HL-60 (cell line): ENCODE results near the gene CTCF.

Source experiments
- DNase-seq, 2 experiments: peaks; one replicate each; pipeline ENCODE4 v3.0.0-alpha.2; 2010 to 2020; ENCODE audit warnings: low read depth in 1 of 2, low spot score in 1 of 2
- H3K27ac ChIP-seq: fragments of 250-450 bp; sonication (Bioruptor Pico); replicated peaks from 2 replicates; pipeline ENCODE4 v1.5.1; 2020; ENCODE audit warnings: mild to moderate bottlenecking, moderate library complexity
- H3K27me3 ChIP-seq: fragments of 250-450 bp; sonication (Bioruptor Pico); 2 replicates; pipeline ENCODE4 v1.5.1; 2021; ENCODE audit warnings: mild to moderate bottlenecking, moderate library complexity; ENCODE audit not compliant: insufficient read depth, poor library complexity, severe bottlenecking
- H3K4me3 ChIP-seq: replicated peaks from 2 replicates; pipeline ENCODE4 v1.5.1; 2011; ENCODE audit warnings: mild to moderate bottlenecking, control low read depth, low read length; ENCODE audit not compliant: insufficient read depth
- GABPA ChIP-seq: IDR thresholded peaks from 2 replicates; pipeline ENCODE4 v1.6.1; 2012; ENCODE audit warnings: low read depth
- POLR2AphosphoS5 ChIP-seq: IDR thresholded peaks from 2 replicates; pipeline ENCODE4 v1.6.1; 2012; ENCODE audit warnings: low read depth
- SPI1 ChIP-seq: IDR thresholded peaks from 2 replicates; pipeline ENCODE4 v1.6.1; 2012; ENCODE audit warnings: low read depth, mild to moderate bottlenecking, borderline replicate concordance
- TF ChIP-seq, protein P1 (sequence below): IDR thresholded peaks from one replicate; pipeline ENCODE4 v1.5.1; 2011; ENCODE audit warnings: low read length, control low read depth, inconsistent platforms; ENCODE audit not compliant: insufficient read depth
- TF ChIP-seq, protein P2 (sequence below): IDR thresholded peaks from 2 replicates; pipeline ENCODE4 v1.6.1; 2012; ENCODE audit warnings: low read depth; ENCODE audit not compliant: insufficient replicate concordance

The CTCF gene

DNA sequence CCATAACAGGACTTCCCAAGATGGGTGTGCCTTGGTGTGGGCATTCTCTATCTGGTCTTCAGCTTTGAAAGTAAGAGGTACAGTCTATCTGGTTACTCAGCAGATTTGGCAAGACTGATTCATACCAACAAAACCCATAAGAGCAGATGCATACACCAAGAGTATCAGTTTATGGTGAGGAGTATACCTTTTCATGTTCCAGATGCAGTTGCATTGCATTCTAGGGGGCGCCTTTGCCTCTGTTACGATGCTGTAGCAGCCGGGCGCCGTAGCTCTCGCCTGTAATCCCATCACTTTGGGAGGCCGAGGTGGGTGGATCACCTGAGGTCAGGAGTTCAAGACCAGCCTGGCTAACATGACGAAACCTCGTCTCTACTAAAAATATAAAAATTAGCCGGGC, 51.5 kb downstream of the CTCF start:
- H3K27ac ChIP-seq, result no peak overlapping the region
- no peak for DNase-seq
- H3K4me3 ChIP-seq, result no peak overlapping the region
- H3K27me3 ChIP-seq, result no peaks in the 10 kb centered on the region
- TF ChIP-seq POLR2AphosphoS5 (no peak), GABPA (no peak), SPI1 (no peak)
- TF ChIP-seq, protein P1, sequence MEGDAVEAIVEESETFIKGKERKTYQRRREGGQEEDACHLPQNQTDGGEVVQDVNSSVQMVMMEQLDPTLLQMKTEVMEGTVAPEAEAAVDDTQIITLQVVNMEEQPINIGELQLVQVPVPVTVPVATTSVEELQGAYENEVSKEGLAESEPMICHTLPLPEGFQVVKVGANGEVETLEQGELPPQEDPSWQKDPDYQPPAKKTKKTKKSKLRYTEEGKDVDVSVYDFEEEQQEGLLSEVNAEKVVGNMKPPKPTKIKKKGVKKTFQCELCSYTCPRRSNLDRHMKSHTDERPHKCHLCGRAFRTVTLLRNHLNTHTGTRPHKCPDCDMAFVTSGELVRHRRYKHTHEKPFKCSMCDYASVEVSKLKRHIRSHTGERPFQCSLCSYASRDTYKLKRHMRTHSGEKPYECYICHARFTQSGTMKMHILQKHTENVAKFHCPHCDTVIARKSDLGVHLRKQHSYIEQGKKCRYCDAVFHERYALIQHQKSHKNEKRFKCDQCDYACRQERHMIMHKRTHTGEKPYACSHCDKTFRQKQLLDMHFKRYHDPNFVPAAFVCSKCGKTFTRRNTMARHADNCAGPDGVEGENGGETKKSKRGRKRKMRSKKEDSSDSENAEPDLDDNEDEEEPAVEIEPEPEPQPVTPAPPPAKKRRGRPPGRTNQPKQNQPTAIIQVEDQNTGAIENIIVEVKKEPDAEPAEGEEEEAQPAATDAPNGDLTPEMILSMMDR, result no peak
- TF ChIP-seq, protein P2, sequence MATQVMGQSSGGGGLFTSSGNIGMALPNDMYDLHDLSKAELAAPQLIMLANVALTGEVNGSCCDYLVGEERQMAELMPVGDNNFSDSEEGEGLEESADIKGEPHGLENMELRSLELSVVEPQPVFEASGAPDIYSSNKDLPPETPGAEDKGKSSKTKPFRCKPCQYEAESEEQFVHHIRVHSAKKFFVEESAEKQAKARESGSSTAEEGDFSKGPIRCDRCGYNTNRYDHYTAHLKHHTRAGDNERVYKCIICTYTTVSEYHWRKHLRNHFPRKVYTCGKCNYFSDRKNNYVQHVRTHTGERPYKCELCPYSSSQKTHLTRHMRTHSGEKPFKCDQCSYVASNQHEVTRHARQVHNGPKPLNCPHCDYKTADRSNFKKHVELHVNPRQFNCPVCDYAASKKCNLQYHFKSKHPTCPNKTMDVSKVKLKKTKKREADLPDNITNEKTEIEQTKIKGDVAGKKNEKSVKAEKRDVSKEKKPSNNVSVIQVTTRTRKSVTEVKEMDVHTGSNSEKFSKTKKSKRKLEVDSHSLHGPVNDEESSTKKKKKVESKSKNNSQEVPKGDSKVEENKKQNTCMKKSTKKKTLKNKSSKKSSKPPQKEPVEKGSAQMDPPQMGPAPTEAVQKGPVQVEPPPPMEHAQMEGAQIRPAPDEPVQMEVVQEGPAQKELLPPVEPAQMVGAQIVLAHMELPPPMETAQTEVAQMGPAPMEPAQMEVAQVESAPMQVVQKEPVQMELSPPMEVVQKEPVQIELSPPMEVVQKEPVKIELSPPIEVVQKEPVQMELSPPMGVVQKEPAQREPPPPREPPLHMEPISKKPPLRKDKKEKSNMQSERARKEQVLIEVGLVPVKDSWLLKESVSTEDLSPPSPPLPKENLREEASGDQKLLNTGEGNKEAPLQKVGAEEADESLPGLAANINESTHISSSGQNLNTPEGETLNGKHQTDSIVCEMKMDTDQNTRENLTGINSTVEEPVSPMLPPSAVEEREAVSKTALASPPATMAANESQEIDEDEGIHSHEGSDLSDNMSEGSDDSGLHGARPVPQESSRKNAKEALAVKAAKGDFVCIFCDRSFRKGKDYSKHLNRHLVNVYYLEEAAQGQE, result no peak

DNA sequence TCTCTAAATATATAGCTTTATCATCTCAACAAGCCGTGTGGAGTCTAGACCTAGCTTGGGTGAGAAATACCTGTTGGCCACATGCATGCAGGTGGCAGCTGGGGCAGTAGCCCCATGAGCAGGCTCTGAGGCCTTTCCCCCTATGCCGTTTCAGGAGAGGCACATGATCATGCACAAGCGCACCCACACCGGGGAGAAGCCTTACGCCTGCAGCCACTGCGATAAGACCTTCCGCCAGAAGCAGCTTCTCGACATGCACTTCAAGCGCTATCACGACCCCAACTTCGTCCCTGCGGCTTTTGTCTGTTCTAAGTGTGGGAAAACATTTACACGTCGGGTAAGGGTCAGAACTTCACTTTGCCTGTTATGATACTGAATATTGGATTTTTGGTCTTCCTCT, 65.9 kb downstream of the CTCF start:
- no peak overlapping the region for H3K27ac ChIP-seq
- H3K27me3 ChIP-seq, result no peaks in the 10 kb centered on the region
- TF ChIP-seq, protein P1, result no peak
- TF ChIP-seq POLR2AphosphoS5, result no peak
- no peak for TF ChIP-seq GABPA
- TF ChIP-seq, protein P2, result no peak
- no peak for TF ChIP-seq SPI1
- no peak overlapping the region for H3K4me3 ChIP-seq
- no peak for DNase-seq

DNA sequence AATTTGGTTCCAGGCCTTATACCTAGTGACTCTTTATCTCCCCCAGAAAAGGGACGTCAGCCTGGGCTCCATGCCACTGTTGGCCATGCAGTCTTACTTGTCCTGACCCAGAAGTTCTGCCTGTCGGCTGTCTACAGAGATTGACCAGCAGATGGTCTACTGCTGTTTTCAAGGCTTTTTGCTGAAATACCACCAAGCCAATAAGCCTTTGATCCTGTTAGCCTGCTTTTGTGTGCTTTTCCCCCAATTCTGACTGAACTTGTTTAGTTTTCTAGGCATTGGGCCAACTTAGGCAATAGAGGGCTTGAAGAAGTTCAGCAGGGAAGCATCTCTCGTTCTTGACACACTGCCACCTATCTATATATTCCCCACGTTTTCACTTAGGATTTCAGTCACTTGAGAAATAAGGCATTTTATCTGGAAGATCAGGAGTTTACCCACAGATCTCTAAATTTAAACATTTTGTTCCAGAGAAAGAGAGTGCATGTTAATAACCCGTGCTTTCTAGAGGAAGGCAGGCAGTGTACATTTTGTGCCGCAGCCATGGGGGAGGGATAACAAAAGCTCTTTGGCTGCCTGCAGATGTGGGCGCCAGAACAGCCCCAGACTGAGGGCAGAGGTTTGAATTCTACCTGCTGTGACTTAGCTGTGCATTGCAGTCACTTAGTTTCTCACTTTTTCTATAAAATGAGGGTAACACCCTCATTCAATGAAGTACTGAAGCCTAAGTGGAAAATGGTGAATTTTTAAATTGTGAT, 70.3 kb downstream of the CTCF start:
- H3K27me3 ChIP-seq, result no peaks in the 10 kb centered on the region
- TF ChIP-seq, protein P1, result no peak
- TF ChIP-seq GABPA (no peak), SPI1 (no peak), POLR2AphosphoS5 (no peak)
- TF ChIP-seq, protein P2, result no peak
- DNase-seq, result no peak
- H3K4me3 ChIP-seq, result no peak overlapping the region
- H3K27ac ChIP-seq, result no peak overlapping the region
